WI38 (cell line): ENCODE results near the gene ANKRD55.

Experiments used
- H3K4me3 ChIP-seq: 2 replicates; pipeline ENCODE4 v1.5.1; 2011; ENCODE audit warnings: low read depth, mild to moderate bottlenecking, control low read depth, low read length
- CTCF ChIP-seq: IDR thresholded peaks from 2 replicates; pipeline ENCODE4 v1.5.1; 2012; ENCODE audit warnings: low read depth, mild to moderate bottlenecking, control low read depth, low read length

ANKRD55 gene

GRCh38 chr5:56070851-56071465 lies 162.2 kb downstream of the ANKRD55 start:
- TF ChIP-seq CTCF: no peak
- H3K4me3 ChIP-seq: no peak overlapping the region

GRCh38 chr5:56069652-56070226 lies 163.4 kb downstream of the ANKRD55 start:
- no peak for TF ChIP-seq CTCF
- no peak overlapping the region for H3K4me3 ChIP-seq

GRCh38 chr5:56066931-56067450 lies 166.1 kb downstream of the ANKRD55 start:
- no peak overlapping the region for H3K4me3 ChIP-seq

GRCh38 chr5:56064984-56065383 lies 168.1 kb downstream of the ANKRD55 start:
- no peak overlapping the region for H3K4me3 ChIP-seq
- no peak for TF ChIP-seq CTCF

More at GRCh38 chr5:56066931-56067450, 166.1 kb downstream of the ANKRD55 start:
- TF ChIP-seq CTCF: no peak

- no peak overlapping the region for H3K4me3 ChIP-seq
- no peak for TF ChIP-seq CTCF
Measured at GRCh38 chr5:56060276-56061110, 172.6 kb downstream of the ANKRD55 start.

GRCh38 chr5:56059854-56060253 lies 173.3 kb downstream of the ANKRD55 start:
- no peak for TF ChIP-seq CTCF
- no peak overlapping the region for H3K4me3 ChIP-seq

- H3K4me3 ChIP-seq: no peak overlapping the region
- TF ChIP-seq CTCF: no peak
Measured at GRCh38 chr5:56056875-56057274, 176.3 kb downstream of the ANKRD55 start.
